ENCODE data around the gene HNRNPF.
"Not testable (repeated sequence)": the region's sequence is repeated elsewhere in the genome, so short reads cannot be mapped to it uniquely, and the experiment has no call there.

The HNRNPF gene

GRCh38 chr10:43347997-43348396 is 61.0 kb downstream of the HNRNPF start:
- no peak for DNase-seq

- no peak for DNase-seq
Measured at GRCh38 chr10:43344051-43344450, 64.9 kb downstream of the HNRNPF start.

DNA sequence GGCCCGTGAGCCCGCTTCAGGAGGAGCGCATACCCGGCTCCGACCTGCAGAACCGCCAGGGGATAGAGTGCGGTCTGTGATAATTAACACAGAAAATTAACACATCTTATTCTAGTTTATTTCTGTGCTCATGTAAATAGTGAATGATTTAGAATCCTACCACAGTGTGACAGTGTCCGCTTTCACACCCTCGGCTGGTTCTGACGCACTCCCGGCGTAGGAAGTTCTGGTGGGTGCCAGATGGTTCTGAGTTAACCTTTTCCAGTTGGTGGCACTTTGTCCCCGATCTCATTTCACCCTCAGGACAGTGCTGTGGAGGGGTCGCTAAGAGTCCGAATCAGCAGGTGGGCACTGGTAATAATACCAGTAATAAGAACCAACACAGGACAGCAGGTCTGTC is 65.9 kb downstream of the HNRNPF start:
- DNase-seq: no peak

DNA sequence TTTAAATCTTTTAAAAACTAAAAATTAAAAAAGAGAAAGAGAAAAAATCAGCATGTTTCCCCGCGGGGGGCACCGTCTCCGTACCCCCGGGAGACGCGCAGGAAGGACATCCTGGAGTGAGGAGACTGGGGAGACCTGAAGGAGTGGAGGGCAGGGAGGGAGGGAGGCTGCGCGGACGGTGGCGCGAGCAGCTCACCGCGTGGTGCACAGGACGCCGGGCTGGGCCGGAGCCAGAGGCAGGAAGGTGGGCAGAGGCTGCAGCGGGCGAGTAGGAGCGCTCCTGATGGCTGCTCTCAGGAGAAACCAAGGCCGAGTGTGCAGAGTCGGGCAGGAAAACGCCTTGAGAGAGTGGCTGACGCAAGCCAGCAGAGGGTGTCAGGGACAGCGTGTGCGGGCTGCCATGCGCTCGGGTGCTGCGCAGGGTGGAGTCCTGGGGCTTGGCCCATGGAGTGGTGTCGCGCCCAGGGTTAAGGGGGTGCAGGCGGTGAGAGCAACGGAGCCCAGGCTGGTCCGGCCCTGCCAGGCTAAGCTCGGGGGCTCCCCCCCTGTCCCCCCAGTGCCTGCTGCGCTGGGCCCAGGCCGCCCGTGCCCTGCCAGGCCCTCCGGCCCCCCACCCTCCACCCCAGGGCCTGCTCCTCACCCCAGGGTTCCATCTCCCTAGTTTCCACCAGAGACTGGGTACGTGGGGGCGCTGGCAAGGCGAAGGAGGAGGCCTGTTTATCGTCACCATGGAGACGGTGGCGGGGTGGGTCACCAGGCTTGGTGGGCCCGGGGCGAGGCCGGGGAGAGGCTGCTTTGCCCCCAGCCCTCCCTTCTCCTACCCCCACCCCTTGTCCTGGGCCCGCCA is 66.5 kb downstream of the HNRNPF start:
- DNase-seq: no peak

DNA sequence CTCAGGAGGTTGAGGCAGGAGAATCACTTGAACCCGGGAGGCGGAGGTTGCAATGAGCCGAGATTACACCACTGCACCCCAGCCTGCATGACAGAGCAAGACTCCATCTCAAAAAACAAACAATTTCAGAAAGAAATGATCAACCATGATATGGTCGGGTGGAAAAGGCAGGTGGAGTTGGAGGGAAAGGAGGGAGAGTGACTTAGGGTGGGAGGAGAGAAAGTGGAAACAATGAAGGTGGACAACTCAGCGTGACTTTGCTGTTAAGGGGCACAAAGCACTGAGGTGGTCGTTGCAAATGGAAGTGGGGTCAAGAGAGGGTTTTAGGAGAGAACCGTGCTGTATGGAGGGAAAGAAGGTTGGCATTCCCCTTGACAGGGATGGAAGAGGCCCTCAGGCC is 67.5 kb downstream of the HNRNPF start:
- no peak for DNase-seq

GRCh38 chr10:43340619-43341018 is 68.4 kb downstream of the HNRNPF start:
- DNase-seq: no peak

DNA sequence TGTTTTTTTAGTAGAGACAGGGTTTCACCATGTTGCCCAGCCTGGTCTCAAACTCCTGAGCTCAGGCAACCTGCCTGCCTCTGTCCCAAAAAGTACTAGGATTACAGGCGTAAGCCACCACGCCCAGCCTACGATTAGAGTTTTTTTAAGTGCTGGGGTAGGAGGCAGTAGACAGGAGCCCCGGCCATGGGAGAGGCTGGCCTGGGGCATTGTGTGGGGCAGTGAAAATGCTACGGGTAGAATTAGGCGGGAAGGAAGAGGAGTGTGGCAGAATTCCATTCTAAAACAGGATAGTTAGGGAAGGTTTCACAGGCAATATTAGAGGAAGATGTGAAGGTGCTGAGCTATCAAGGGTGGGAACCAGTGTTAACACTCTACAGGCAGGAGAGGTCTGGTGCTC is 68.9 kb downstream of the HNRNPF start:
- no peak for DNase-seq

DNA sequence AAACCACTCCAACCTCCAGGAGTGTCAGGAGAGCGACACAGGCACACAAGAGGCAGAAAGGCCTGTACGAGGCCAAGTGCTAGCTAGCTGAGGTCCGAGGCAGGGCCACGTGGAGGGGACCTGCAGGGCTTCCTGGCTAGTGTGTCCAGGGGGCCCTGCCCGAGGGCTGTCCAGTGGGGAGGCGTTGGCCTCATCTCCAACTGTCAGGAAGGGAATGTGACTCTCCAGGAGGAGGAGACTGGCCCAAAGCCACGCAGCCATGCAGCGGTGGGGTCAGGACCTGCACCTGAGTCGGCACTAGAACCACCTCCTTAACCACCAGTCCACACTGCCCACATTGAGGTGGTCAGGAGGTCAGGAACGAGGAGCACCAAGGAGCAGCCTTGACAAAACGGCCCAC is 69.8 kb downstream of the HNRNPF start:
- no peak for DNase-seq

GRCh38 chr10:43338117-43338516 is 70.9 kb downstream of the HNRNPF start:
- DNase-seq: no peak

GRCh38 chr10:43337536-43337935 is 71.5 kb downstream of the HNRNPF start:
- DNase-seq: not testable (repeated sequence)

DNA sequence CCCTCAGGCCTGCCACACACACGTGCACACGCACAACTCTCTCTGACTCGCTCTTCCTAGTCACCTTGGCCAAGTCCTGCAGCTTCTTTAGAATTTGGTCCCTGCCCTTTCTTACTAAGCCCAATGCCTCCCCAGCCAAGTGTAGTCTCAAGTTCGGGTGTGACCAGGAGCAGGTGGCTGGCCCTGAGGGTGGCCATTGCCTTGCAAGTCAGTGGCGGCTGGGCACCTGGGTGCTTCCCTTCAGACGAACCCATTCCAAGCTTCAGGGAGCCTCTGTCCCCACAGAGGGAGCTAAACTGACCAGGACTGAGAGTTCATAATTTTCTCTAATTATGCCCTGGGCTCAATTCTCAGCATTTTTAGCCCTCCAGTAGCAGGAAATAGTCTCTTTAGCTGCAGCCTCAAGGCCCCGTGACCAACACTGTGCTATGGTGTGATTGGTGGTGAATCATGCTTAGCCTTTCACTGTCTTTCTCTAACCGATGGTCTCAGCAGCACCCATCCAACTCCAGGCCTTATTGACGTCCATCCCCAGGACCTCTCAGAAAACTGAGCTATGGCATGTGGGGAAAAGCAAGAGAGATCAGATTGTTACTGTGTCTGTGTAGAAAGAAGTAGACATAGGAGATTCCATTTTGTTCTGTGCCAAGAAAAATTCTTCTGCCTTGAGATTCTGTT is 72.2 kb downstream of the HNRNPF start:
- DNase-seq: no peak

DNA sequence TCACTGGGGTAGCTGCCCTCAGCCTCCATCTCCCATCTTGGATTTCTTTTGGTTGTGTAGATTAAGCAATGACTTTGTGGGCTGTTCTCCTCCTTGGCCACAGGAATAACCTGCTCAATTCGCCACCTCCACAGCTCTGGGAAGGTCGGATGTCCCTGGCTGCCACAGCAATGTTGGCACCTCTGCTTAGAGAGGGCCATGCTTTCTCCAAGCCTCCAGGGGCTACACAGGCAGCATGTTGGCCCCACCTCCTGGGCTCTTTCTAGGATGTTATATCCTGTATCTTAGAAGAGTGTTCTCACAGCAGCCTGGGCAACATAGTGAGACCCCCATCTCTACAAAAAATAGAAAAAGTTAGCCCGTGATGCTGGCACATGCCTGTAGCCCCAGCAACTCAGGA is 72.9 kb downstream of the HNRNPF start:
- no peak for DNase-seq

Measured in CD4-positive, alpha-beta T cell treated with Interleukin-21 for 1 hour (primary cell).